ENCODE data around the gene GNG13.

GNG13 gene

GRCh38 chr16:750485-750884 lies 50.0 kb downstream of the GNG13 start:
- Histone ChIP-seq H3K4me3 (ENCODE audit: low read length) (no peak overlapping the region), H3K36me3 (ENCODE audit: control insufficient read depth, insufficient read depth, low read length, severe bottlenecking) (no peaks in the 10 kb centered on the region), H3K4me1 (ENCODE audit: control insufficient read depth, insufficient read depth, low read length) (peaks cover 26% of the 10 kb centered on the region)

GRCh38 chr16:749010-749409 lies 51.5 kb downstream of the GNG13 start:
- DNase-seq (ENCODE audit: low read depth) = peak; percentile 96
- H3K4me3 ChIP-seq (ENCODE audit: low read length) = no peak overlapping the region
- H3K36me3 ChIP-seq (ENCODE audit: control insufficient read depth, insufficient read depth, low read length, severe bottlenecking) = no peaks in the 10 kb centered on the region
- no peaks in the 10 kb centered on the region for H3K9me3 ChIP-seq (ENCODE audit: control insufficient read depth, low read length)
- peaks cover 26% of the 10 kb centered on the region for H3K4me1 ChIP-seq (ENCODE audit: control insufficient read depth, insufficient read depth, low read length)
- H3K9ac ChIP-seq (ENCODE audit: low read length) = no peak overlapping the region
- H3K27me3 ChIP-seq (replicated peaks; ENCODE audit: control insufficient read depth, insufficient read depth, low read length) = peaks cover 24% of the 10 kb centered on the region

More at GRCh38 chr16:750485-750884, 50.0 kb downstream of the GNG13 start:
- no peaks in the 10 kb centered on the region for H3K9me3 ChIP-seq (ENCODE audit: control insufficient read depth, low read length)
- no peak overlapping the region for H3K9ac ChIP-seq (ENCODE audit: low read length)
- H3K27me3 ChIP-seq (replicated peaks; ENCODE audit: control insufficient read depth, insufficient read depth, low read length) = peaks cover 27% of the 10 kb centered on the region
- no peak for DNase-seq (ENCODE audit: low read depth)
